HCT116 (cell line): ENCODE results near the gene GATAD2B. TPM values are rescaled to one million over a fixed set of nuclear protein-coding genes. Genes with fewer than 3 reads are reported as not detected.
"Not testable (repeated sequence)": the region's sequence is repeated elsewhere in the genome, so short reads cannot be mapped to it uniquely, and the experiment has no call there.

Experiments used
- ATAC-seq: fragments of 200-7000 bp; cut with Tn5 transposase; 2 replicates; pipeline ENCODE4 v1.9.1; 2020; ENCODE audit warnings: mild to moderate bottlenecking, moderate library complexity
- BruUV-seq: library from RNA; stranded (reverse); fragments of 400-500 nt; replicated peaks from 2 replicates; lab custom pipeline; 2021; lab: Mats Ljungman, UMichigan
- CTCF ChIA-PET: fragments of 300-600 bp; sonication (Branson Sonifier 250); formaldehyde crosslinking; loops from one replicate; lab custom pipeline; 2021; ENCODE audit warnings: antibody characterized with exemption; lab: Charles Lee
- POLR2A ChIA-PET: fragments of 300-600, 350-600 bp; sonication (Branson Sonifier 250); formaldehyde crosslinking; loops from one replicate; lab custom pipeline; 2021; ENCODE audit warnings: antibody characterized with exemption; lab: Charles Lee
- RAD21 ChIA-PET, 2 experiments: fragments of 300-600 bp; sonication (Branson Sonifier 250); formaldehyde crosslinking; loops; one replicate each; lab custom pipeline; 2023; ENCODE audit warnings: low total read pairs in 2 of 2; ENCODE audit not compliant: uncharacterized antibody in 2 of 2, unreplicated experiment in 2 of 2, low non-redundant PET in 1 of 2; lab: Charles Lee
- DNase-seq: peaks from one replicate; pipeline ENCODE4 v3.0.0-alpha.2; 2010; ENCODE audit warnings: low read depth, low spot score
- H2AFZ ChIP-seq: fragments of 200-600 bp; shearing (Covaris generic), sonication (generic); 2 replicates; pipeline ENCODE4 v1.6.1; 2017; ENCODE audit warnings: low read depth, mixed run types, mixed read lengths, antibody characterized with exemption, low read length; ENCODE audit not compliant: poor library complexity, severe bottlenecking
- H3K27ac ChIP-seq: 2 replicates; pipeline ENCODE4 v1.5.1; 2012; ENCODE audit warnings: low read depth, low read length
- H3K27me3 ChIP-seq: fragments of 200-600 bp; sonication (generic); 2 replicates; pipeline ENCODE4 v1.6.1; 2016; ENCODE audit warnings: mixed run types, low read length, mixed read lengths; ENCODE audit not compliant: insufficient read depth
- H3K36me3 ChIP-seq, 2 experiments: fragments of 200-500 bp in 1 of 2; fragments of 200-600 bp in 1 of 2; sonication (Bioruptor generic) in 1 of 2; sonication (generic) in 1 of 2; 2 replicates each; pipeline versions ENCODE4 v1.5.1 to v1.6.1; 2014 to 2016; ENCODE audit warnings: low read length in 2 of 2, inconsistent platforms in 1 of 2, mixed read lengths in 1 of 2, mixed run types in 1 of 2; ENCODE audit not compliant: insufficient read depth in 2 of 2, control insufficient read depth in 1 of 2
- H3K4me1 ChIP-seq, 2 experiments: fragments of 200-600 bp in 1 of 2; sonication (generic) in 1 of 2; 2 replicates each; pipeline versions ENCODE4 v1.5.1 to v1.6.1; 2012 to 2017; ENCODE audit warnings: low read length in 2 of 2, inconsistent platforms in 1 of 2, mild to moderate bottlenecking in 1 of 2, mixed read lengths in 1 of 2, mixed run types in 1 of 2, moderate library complexity in 1 of 2; ENCODE audit not compliant: insufficient read depth in 2 of 2, control insufficient read depth in 1 of 2
- H3K4me2 ChIP-seq: fragments of 200-600 bp; sonication (generic); 2 replicates; pipeline ENCODE4 v1.6.1; 2017; ENCODE audit warnings: mixed run types, low read length, mixed read lengths
- H3K4me3 ChIP-seq, 2 experiments: fragments of 200-600 bp in 1 of 2; sonication (generic) in 1 of 2; replicated peaks in 1 of 2; 2 replicates each; pipeline ENCODE4 v1.5.1; 2011 to 2016; ENCODE audit warnings: low read length in 2 of 2, control low read depth in 1 of 2, low read depth in 1 of 2, mild to moderate bottlenecking in 1 of 2, mixed read lengths in 1 of 2, mixed run types in 1 of 2
- H3K79me2 ChIP-seq: fragments of 200-600 bp; sonication (generic); 2 replicates; pipeline ENCODE4 v1.6.1; 2017; ENCODE audit warnings: mild to moderate bottlenecking, mixed run types, low read length, moderate library complexity, mixed read lengths; ENCODE audit not compliant: insufficient read depth
- H3K9ac ChIP-seq: fragments of 200-600 bp; sonication (generic); 2 replicates; pipeline ENCODE4 v1.6.1; 2016; ENCODE audit warnings: low read length, mixed read lengths
- H3K9me2 ChIP-seq: fragments of 200-600 bp; sonication (generic), shearing (Covaris generic); 2 replicates; pipeline ENCODE4 v1.6.1; 2017; ENCODE audit warnings: mixed run types, mild to moderate bottlenecking, moderate library complexity; ENCODE audit not compliant: insufficient read depth
- H3K9me3 ChIP-seq, 2 experiments: fragments of 200-500 bp in 1 of 2; fragments of 200-600 bp in 1 of 2; sonication (Bioruptor generic) in 1 of 2; sonication (generic) in 1 of 2; 2 replicates each; pipeline ENCODE4 v1.6.1; 2014 to 2017; ENCODE audit warnings: low read length in 2 of 2, mixed read lengths in 2 of 2, inconsistent platforms in 1 of 2, low read depth in 1 of 2, mild to moderate bottlenecking in 1 of 2, mixed run types in 1 of 2, moderate library complexity in 1 of 2; ENCODE audit not compliant: control insufficient read depth in 1 of 2, insufficient read depth in 1 of 2
- H4K20me1 ChIP-seq: fragments of 200-600 bp; sonication (generic), shearing (Covaris generic); 2 replicates; pipeline ENCODE4 v1.6.1; 2017; ENCODE audit warnings: mixed run types, mild to moderate bottlenecking, moderate library complexity; ENCODE audit not compliant: insufficient read depth
- EZH2phosphoT487 ChIP-seq: fragments of 200-600 bp; IDR thresholded peaks from 2 replicates; pipeline ENCODE4 v1.6.1; 2018; ENCODE audit warnings: antibody characterized with exemption, borderline replicate concordance
- FOSL1 ChIP-seq: IDR thresholded peaks from 2 replicates; pipeline ENCODE4 v1.6.1; 2012; ENCODE audit warnings: low read depth
- SIN3A ChIP-seq: IDR thresholded peaks from 2 replicates; pipeline ENCODE4 v1.6.1; 2012; ENCODE audit warnings: low read depth
- SRF ChIP-seq: IDR thresholded peaks from 2 replicates; pipeline ENCODE4 v1.6.1; 2012; ENCODE audit warnings: low read depth
- ZFX ChIP-seq: fragments of 450-650 bp; IDR thresholded peaks from 2 replicates; pipeline ENCODE4 v1.6.1; 2017
- ZNF274 ChIP-seq: fragments of 200-500 bp; sonication (Bioruptor generic); IDR thresholded peaks from 2 replicates; pipeline ENCODE4 v1.6.1; 2014; ENCODE audit warnings: mild to moderate bottlenecking, low read depth, low read length, inconsistent platforms
- intact Hi-C: fragments of 100-400 bp; cut with micrococcal nuclease; formaldehyde crosslinking; loops from 2 replicates; pipeline ENCODE4 v1.10.0; 2022
- total RNA-seq: library from RNA; stranded (reverse); gene quantifications from one replicate; pipeline ENCODE4 v1.2.1, GENCODE V29; 2021; ENCODE audit not compliant: unreplicated experiment
- TF ChIP-seq, protein P1 (sequence below): IDR thresholded peaks from 2 replicates; pipeline ENCODE4 v1.6.1; 2012; ENCODE audit warnings: low read depth
- TF ChIP-seq, protein P2 (sequence below): IDR thresholded peaks from 2 replicates; pipeline ENCODE4 v1.6.1; 2012
- TF ChIP-seq, protein P3 (sequence below), 3 experiments: fragments of 200-600 bp in 1 of 3; sonication (generic) in 1 of 3; IDR thresholded peaks in 2 of 3; conservative IDR thresholded peaks in 1 of 3; 2 replicates each; pipeline ENCODE4 v1.5.1; 2012 to 2017; ENCODE audit warnings: low read depth in 2 of 3, low read length in 2 of 3, antibody characterized with exemption in 1 of 3, borderline replicate concordance in 1 of 3, control low read depth in 1 of 3, mild to moderate bottlenecking in 1 of 3, mixed read lengths in 1 of 3, mixed run types in 1 of 3, moderate library complexity in 1 of 3; ENCODE audit not compliant: insufficient read depth in 1 of 3

Gene GATAD2B
- total RNA-seq, 1 experiment from 2014 or later = 50.2 TPM

DNA sequence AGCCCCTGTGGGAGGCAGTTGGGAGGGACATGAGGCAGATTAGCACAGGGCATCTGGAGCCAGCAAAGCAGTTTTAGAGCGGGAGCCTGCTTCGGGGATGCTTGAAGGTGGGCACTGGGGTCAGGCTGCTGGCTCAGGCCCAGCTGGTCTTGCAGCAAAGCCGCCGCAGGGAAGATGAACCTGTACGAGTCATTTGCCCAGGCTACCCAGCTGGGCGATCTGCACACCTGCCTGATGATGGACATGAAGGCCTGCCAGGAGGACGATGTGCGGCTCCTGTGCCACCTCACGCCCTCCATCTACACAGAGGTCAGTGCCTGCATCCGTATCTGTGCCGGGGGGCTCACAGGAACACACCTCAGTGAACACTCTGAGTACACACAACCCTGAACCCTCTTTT, 155.3 kb downstream of the GATAD2B start:
- RAD21 ChIA-PET = no interaction called here
- no peak overlapping the region for H2AFZ ChIP-seq
- ATAC-seq = no peak
- no peak for DNase-seq
- POLR2A ChIA-PET = no interaction called here
- no peaks in the 10 kb centered on the region for H3K79me2 ChIP-seq
- CTCF ChIA-PET = interaction anchor here (0.6 kb wide), 1 partner anchor 31 kb away, joined by 3 read pairs; no protein-coding TSS in a partner anchor
- H3K27me3 ChIP-seq = no peaks in the 10 kb centered on the region
- H3K9me2 ChIP-seq = no peaks in the 10 kb centered on the region
- H3K4me2 ChIP-seq = no peak overlapping the region
- no TSS peak for BruUV-seq
- no peak overlapping the region for H3K4me3 ChIP-seq
- intact Hi-C loops = no loop called here
- no peak overlapping the region for H3K9ac ChIP-seq
- no peaks in the 10 kb centered on the region for H4K20me1 ChIP-seq
- TF ChIP-seq SRF = no peak
- no peak for TF ChIP-seq SIN3A
- no peak for TF ChIP-seq EZH2phosphoT487
- TF ChIP-seq, protein P1, sequence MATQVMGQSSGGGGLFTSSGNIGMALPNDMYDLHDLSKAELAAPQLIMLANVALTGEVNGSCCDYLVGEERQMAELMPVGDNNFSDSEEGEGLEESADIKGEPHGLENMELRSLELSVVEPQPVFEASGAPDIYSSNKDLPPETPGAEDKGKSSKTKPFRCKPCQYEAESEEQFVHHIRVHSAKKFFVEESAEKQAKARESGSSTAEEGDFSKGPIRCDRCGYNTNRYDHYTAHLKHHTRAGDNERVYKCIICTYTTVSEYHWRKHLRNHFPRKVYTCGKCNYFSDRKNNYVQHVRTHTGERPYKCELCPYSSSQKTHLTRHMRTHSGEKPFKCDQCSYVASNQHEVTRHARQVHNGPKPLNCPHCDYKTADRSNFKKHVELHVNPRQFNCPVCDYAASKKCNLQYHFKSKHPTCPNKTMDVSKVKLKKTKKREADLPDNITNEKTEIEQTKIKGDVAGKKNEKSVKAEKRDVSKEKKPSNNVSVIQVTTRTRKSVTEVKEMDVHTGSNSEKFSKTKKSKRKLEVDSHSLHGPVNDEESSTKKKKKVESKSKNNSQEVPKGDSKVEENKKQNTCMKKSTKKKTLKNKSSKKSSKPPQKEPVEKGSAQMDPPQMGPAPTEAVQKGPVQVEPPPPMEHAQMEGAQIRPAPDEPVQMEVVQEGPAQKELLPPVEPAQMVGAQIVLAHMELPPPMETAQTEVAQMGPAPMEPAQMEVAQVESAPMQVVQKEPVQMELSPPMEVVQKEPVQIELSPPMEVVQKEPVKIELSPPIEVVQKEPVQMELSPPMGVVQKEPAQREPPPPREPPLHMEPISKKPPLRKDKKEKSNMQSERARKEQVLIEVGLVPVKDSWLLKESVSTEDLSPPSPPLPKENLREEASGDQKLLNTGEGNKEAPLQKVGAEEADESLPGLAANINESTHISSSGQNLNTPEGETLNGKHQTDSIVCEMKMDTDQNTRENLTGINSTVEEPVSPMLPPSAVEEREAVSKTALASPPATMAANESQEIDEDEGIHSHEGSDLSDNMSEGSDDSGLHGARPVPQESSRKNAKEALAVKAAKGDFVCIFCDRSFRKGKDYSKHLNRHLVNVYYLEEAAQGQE = no peak
- TF ChIP-seq, protein P2, sequence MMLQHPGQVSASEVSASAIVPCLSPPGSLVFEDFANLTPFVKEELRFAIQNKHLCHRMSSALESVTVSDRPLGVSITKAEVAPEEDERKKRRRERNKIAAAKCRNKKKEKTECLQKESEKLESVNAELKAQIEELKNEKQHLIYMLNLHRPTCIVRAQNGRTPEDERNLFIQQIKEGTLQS = no peak
- TF ChIP-seq, protein P3, sequence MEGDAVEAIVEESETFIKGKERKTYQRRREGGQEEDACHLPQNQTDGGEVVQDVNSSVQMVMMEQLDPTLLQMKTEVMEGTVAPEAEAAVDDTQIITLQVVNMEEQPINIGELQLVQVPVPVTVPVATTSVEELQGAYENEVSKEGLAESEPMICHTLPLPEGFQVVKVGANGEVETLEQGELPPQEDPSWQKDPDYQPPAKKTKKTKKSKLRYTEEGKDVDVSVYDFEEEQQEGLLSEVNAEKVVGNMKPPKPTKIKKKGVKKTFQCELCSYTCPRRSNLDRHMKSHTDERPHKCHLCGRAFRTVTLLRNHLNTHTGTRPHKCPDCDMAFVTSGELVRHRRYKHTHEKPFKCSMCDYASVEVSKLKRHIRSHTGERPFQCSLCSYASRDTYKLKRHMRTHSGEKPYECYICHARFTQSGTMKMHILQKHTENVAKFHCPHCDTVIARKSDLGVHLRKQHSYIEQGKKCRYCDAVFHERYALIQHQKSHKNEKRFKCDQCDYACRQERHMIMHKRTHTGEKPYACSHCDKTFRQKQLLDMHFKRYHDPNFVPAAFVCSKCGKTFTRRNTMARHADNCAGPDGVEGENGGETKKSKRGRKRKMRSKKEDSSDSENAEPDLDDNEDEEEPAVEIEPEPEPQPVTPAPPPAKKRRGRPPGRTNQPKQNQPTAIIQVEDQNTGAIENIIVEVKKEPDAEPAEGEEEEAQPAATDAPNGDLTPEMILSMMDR (IDR thresholded peaks at IDR 0.05 in 2 of 3, conservative IDR thresholded peaks at IDR 0.05 in 1 of 3; ENCODE audit: borderline replicate concordance in 1 of 3, insufficient read depth in 1 of 3, low read depth in 2 of 3, low read length in 2 of 3) = no peak
- TF ChIP-seq ZNF274 = no peak
- no peak for TF ChIP-seq FOSL1
- no peak for TF ChIP-seq ZFX
- no peaks in the 10 kb centered on the region for H3K4me1 ChIP-seq
- no peak overlapping the region for H3K27ac ChIP-seq
- H3K9me3 ChIP-seq = no peaks in the 10 kb centered on the region
- peaks cover 40% of the 10 kb centered on the region in 2 experiments for H3K36me3 ChIP-seq

DNA sequence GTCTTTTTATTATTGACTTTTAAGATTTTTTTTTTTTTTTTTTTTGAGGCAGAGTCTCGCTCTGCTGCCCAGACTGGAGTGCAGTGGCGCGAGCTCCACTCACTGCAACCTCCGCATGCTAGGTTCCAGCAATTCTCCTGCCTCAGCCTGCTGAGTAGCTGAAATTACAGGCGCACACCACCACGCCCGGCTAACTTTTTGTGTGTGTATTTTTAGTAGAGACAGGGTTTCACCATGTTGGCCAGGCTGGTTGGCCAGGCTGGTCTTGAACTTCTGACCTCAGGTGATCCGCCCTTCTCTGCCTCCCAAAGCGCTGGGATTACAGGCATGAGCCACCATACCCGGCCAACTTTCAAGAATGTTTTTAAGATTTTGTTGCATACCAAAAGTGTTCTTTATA, 156.1 kb downstream of the GATAD2B start:
- RAD21 ChIA-PET, H3K9me3 ChIP-seq, H3K27ac ChIP-seq, BruUV-seq, H3K4me1 ChIP-seq, H3K4me2 ChIP-seq, H3K9me2 ChIP-seq, H3K79me2 ChIP-seq, H3K9ac ChIP-seq, H4K20me1 ChIP-seq, H3K4me3 ChIP-seq, H2AFZ ChIP-seq, ATAC-seq, POLR2A ChIA-PET, intact Hi-C loops, H3K27me3 ChIP-seq, DNase-seq: not testable (repeated sequence)
- CTCF ChIA-PET = interaction anchor here (0.6 kb wide), 1 partner anchor 30 kb away, joined by 3 read pairs; no protein-coding TSS in a partner anchor
- peaks cover 32 to 46% of the 10 kb centered on the region in 2 experiments for H3K36me3 ChIP-seq
